ENCODE measurements around the gene PDE10A.

- TF ChIP-seq, protein P1, sequence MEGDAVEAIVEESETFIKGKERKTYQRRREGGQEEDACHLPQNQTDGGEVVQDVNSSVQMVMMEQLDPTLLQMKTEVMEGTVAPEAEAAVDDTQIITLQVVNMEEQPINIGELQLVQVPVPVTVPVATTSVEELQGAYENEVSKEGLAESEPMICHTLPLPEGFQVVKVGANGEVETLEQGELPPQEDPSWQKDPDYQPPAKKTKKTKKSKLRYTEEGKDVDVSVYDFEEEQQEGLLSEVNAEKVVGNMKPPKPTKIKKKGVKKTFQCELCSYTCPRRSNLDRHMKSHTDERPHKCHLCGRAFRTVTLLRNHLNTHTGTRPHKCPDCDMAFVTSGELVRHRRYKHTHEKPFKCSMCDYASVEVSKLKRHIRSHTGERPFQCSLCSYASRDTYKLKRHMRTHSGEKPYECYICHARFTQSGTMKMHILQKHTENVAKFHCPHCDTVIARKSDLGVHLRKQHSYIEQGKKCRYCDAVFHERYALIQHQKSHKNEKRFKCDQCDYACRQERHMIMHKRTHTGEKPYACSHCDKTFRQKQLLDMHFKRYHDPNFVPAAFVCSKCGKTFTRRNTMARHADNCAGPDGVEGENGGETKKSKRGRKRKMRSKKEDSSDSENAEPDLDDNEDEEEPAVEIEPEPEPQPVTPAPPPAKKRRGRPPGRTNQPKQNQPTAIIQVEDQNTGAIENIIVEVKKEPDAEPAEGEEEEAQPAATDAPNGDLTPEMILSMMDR (IDR thresholded peaks at IDR 0.05; ENCODE audit: low read length): no peak
- no peak for TF ChIP-seq EZH2 (IDR thresholded peaks at IDR 0.05; ENCODE audit: borderline replicate concordance, low read length)
Measured at GRCh38 chr6:165301372-165302246, 361.4 kb downstream of the PDE10A start.

All from OCI-LY1 (cell line).